ACC112 (cell line): ENCODE measurements around the gene RAD9B.

ENCODE experiments used
- H2AFZ ChIP-seq: fragments of 200-600 bp; sonication (generic); one replicate; pipeline ENCODE4 v1.6.0; 2017; ENCODE audit warnings: antibody characterized with exemption, low read length; ENCODE audit not compliant: unreplicated experiment
- H3K27ac ChIP-seq: fragments of 200-600 bp; sonication (generic); 2 replicates; pipeline ENCODE4 v1.5.1; 2014; ENCODE audit warnings: low read depth, mild to moderate bottlenecking, antibody characterized with exemption, low read length, moderate library complexity
- H3K27me3 ChIP-seq: fragments of 200-600 bp; sonication (generic); 2 replicates; pipeline ENCODE4 v1.6.1; 2014; ENCODE audit warnings: mild to moderate bottlenecking, antibody characterized with exemption, low read length, moderate library complexity, mixed read lengths; ENCODE audit not compliant: insufficient read depth
- H3K36me3 ChIP-seq: fragments of 200-600 bp; sonication (generic); 2 replicates; pipeline ENCODE4 v1.6.1; 2016; ENCODE audit warnings: mild to moderate bottlenecking, antibody characterized with exemption, low read length, moderate library complexity, mixed read lengths; ENCODE audit not compliant: insufficient read depth
- H3K4me1 ChIP-seq: fragments of 200-600 bp; sonication (generic); one replicate; pipeline ENCODE4 v1.6.1; 2016; ENCODE audit warnings: low read length, mixed read lengths; ENCODE audit not compliant: insufficient read depth, unreplicated experiment, control insufficient read depth
- H3K4me3 ChIP-seq: fragments of 200-600 bp; sonication (generic); 2 replicates; pipeline ENCODE4 v1.5.1; 2014; ENCODE audit warnings: mild to moderate bottlenecking, low read depth, low read length
- H3K79me2 ChIP-seq: fragments of 200-600 bp; sonication (generic); one replicate; pipeline ENCODE4 v1.6.0; 2016; ENCODE audit warnings: low read length; ENCODE audit not compliant: control insufficient read depth, unreplicated experiment, insufficient read depth

RAD9B gene

DNA sequence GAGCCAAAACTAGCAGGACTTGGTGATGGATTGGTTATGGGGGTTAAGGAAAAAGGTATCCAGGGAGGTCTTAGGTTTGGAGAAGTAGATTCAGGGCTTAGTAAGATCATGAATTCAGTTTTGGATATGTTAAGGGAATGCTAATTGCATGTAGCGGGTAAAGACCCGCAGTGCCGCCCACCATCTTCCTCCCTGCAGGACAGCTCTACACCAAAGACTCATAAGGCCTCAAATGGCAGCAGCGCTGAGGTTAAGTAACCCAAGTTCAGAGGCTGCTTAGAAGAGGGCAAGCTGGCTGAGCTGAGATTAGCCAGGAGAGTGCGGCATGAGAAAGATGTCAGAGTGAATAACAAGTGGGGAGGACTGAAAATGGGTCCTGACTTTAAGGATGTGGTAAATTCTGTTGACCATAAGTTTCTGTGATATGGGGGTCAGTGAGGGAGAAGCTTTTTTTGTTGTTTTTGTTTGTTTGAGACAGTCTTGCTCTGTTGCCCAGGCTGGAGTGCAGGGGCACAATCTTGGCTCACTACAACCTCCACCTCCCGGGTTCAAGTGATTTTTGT is 26.2 kb downstream of the RAD9B start:
- no peaks in the 10 kb centered on the region for H3K36me3 ChIP-seq
- H3K27me3 ChIP-seq: no peaks in the 10 kb centered on the region
- no peak overlapping the region for H3K27ac ChIP-seq
- H3K4me1 ChIP-seq: peaks cover 11% of the 10 kb centered on the region
- H3K4me3 ChIP-seq: no peak overlapping the region
- peaks cover 3% of the 10 kb centered on the region for H3K79me2 ChIP-seq
- H2AFZ ChIP-seq: no peak overlapping the region

DNA sequence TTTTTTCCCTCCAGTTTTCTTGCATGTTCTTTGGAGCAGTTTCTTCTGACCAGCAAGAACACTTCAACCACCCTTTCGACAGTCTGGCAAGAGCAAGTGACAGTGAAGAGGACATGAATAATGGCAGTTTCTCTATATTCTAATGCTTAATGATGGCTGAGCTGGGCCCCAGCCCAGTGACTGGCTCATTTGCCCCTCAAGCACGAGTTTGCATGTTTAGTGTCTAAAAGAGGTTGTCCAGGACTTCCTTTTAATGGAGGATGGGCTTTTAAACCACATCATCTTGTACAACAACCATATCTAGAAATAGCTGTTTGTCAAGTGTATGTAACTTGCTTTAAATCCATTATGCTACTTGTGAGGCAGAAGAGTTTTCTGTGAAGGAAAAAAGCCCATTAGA is 28.4 kb downstream of the RAD9B start:
- Histone ChIP-seq H3K4me1 (peaks cover 14% of the 10 kb centered on the region), H2AFZ (no peak overlapping the region), H3K79me2 (peaks cover 10% of the 10 kb centered on the region), H3K4me3 (no peak overlapping the region), H3K27me3 (no peaks in the 10 kb centered on the region), H3K36me3 (no peaks in the 10 kb centered on the region), H3K27ac (no peak overlapping the region)

DNA sequence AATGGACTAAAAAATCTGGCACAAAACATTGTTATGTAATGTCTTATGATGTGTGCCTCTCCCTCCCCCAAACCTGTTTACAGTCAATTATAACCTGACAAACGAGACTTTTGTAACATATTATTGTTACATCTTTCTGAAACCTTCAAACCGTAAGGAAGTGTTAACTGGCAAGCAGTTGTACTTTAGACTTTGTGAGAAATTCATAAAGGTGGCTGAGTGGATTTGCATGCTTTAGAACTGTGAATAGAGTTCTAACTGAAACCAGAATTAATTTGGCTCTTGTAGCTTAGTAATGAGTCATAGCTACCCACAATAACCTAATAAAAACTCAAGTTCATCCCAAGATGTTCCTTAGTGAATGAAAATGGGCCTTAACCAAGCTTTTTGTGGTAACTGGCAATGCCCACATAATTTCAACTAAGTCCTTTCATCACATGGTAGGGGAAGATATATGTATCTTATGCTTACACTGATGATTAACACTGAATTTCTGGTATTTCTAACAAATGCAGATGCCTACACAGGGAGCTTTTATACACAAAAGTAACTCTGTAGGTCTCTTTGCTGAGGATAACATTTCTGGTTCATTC is 29.7 kb downstream of the RAD9B start:
- no peak overlapping the region for H3K4me3 ChIP-seq
- H3K27ac ChIP-seq: no peak overlapping the region
- H2AFZ ChIP-seq: no peak overlapping the region
- peaks cover 10% of the 10 kb centered on the region for H3K79me2 ChIP-seq
- peaks cover 14% of the 10 kb centered on the region for H3K4me1 ChIP-seq
- no peaks in the 10 kb centered on the region for H3K27me3 ChIP-seq
- peaks cover 7% of the 10 kb centered on the region for H3K36me3 ChIP-seq

DNA sequence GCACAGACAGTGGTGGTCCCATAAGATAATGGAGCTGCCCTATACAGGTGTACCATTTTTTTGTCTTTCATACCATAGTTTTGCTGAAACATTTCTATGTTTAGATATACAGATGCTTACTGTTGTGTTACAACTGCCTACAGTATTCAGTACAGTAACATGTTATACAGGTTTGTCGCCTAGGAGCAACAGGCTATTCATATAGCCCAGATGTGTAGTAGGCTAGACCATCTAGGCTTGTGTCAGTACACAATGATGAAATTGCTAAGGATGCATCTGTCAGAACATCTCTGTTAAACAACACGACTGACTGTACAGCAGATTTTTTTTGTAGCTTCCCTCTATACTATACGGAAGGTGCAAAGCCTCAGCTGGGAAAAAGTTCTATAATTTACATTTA is 30.5 kb downstream of the RAD9B start:
- Histone ChIP-seq H3K79me2 (peaks cover 10% of the 10 kb centered on the region), H3K27ac (no peak overlapping the region), H3K27me3 (no peaks in the 10 kb centered on the region), H3K4me3 (no peak overlapping the region), H2AFZ (no peak overlapping the region), H3K4me1 (peaks cover 14% of the 10 kb centered on the region), H3K36me3 (peaks cover 12% of the 10 kb centered on the region)

DNA sequence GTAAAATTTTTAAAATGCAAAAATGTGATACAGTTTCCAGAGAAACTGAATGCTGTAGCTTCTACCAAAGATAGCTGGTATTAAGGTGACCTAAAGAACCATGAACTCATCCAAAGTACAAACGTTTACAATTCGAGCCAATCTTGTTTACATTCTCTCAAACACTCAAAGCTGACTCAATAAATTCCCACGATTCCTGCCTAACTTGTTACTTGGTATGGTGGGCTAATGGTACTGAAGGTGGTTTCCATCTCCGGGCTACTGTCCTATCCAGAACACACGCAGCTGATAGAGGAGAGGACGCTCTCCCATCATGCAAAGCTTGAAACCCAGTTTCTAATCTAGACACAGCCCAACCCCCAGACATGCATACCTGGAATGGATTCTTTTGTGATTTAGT is 31.5 kb downstream of the RAD9B start:
- H3K36me3 ChIP-seq: peaks cover 12% of the 10 kb centered on the region
- H3K4me1 ChIP-seq: peaks cover 14% of the 10 kb centered on the region
- no peaks in the 10 kb centered on the region for H3K27me3 ChIP-seq
- H3K4me3 ChIP-seq: no peak overlapping the region
- H3K27ac ChIP-seq: no peak overlapping the region
- H2AFZ ChIP-seq: no peak overlapping the region
- H3K79me2 ChIP-seq: peaks cover 10% of the 10 kb centered on the region

DNA sequence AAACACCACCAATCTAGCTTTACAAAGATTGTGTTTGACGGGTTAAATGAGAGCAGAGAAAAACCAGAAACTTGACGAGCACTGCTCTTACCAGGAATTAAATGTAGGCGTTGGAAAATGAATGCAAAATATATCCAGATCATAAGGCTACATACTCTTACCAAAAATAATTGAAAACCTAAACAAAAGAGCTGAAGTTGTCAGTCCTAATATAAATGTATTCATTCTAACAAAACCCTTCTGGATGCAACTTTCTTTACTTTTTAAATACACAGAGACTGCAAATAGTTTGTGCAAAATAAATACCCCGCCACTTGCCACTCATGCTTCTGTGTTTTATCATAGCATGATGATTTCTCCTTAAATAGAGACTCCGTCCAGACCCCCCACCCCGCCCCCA is 32.7 kb downstream of the RAD9B start:
- Histone ChIP-seq H3K79me2 (peaks cover 10% of the 10 kb centered on the region), H3K27me3 (no peaks in the 10 kb centered on the region), H2AFZ (no peak overlapping the region), H3K4me1 (peaks cover 14% of the 10 kb centered on the region), H3K36me3 (peaks cover 19% of the 10 kb centered on the region), H3K27ac (no peak overlapping the region), H3K4me3 (no peak overlapping the region)

DNA sequence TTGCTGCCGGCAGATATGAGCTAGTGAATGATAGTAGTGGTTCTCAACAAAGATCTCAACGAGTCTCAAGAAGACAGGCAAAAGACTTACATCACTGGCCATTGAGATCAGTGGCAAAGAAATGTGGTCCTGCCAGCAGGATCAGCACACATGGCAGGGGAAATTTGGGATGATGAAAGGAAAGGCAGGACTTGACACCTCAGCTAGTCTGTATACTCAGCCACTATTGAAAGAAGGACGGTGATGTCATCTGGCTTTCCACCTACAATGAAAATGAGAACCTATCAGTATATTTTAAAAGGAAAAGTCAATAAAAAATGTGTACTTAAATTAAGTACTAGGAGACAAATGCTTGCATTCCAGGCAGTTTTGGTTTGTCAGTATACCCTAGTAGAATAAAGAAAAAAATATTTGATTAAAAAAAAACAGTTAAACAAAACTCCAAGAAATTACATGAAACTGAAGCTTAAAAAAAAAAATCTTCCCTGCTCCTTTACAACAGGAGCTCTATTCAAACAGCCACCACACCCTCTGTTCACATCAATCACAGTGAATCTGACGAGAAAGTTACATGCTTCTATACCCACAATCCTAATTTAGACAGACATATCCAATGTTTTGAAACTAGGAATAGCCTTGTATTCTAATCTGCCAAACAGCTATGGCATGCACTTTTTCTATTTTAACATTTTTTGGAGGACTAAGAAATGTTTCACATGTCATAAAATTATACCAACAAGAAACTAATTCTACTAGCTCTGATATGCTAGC is 34.9 kb downstream of the RAD9B start:
- H3K79me2 ChIP-seq: peaks cover 10% of the 10 kb centered on the region
- no peak overlapping the region for H2AFZ ChIP-seq
- no peak overlapping the region for H3K4me3 ChIP-seq
- H3K27me3 ChIP-seq: no peaks in the 10 kb centered on the region
- no peak overlapping the region for H3K27ac ChIP-seq
- peaks cover 8% of the 10 kb centered on the region for H3K4me1 ChIP-seq
- peaks cover 19% of the 10 kb centered on the region for H3K36me3 ChIP-seq

DNA sequence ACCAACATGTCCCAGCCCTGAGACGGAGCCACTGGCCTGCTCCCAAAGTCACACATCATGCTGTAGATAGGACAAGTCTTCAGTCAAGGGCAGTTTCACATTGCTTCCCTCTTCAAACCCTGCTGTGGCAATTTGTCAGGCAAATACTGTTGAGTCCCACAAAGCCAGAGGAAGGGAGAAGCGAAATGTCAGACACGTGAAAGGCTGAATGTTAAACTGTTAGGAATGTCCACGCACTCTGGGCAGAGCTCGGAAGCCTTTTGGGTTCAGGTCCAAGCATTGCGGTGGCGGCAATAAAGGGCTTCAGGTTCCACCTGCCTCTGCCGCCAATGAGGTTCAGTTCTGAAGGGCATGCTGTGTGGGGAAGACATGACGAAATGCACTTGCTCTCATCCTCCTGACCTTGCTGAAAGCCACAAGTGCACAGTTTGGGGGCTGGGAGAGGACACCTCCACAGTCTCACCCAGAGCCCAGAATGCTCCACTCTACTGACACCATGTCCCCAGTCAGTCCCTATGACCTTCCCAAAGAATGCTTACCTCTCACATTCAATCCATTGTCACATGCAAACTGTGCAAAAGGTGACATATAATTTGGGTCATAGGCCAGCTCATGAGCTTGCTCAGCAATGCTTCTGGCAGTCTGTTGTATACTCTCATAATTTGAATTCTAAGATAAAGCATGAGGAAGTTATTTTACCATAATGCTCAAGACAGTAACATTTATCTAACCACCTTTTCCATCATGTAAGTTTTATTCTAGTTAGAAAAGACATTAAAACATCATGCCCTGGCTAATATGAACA is 35.7 kb downstream of the RAD9B start:
- Histone ChIP-seq H3K36me3 (peaks cover 19% of the 10 kb centered on the region), H3K27me3 (no peaks in the 10 kb centered on the region), H2AFZ (no peak overlapping the region), H3K4me3 (no peak overlapping the region), H3K4me1 (peaks cover 5% of the 10 kb centered on the region), H3K27ac (no peak overlapping the region), H3K79me2 (peaks cover 11% of the 10 kb centered on the region)

DNA sequence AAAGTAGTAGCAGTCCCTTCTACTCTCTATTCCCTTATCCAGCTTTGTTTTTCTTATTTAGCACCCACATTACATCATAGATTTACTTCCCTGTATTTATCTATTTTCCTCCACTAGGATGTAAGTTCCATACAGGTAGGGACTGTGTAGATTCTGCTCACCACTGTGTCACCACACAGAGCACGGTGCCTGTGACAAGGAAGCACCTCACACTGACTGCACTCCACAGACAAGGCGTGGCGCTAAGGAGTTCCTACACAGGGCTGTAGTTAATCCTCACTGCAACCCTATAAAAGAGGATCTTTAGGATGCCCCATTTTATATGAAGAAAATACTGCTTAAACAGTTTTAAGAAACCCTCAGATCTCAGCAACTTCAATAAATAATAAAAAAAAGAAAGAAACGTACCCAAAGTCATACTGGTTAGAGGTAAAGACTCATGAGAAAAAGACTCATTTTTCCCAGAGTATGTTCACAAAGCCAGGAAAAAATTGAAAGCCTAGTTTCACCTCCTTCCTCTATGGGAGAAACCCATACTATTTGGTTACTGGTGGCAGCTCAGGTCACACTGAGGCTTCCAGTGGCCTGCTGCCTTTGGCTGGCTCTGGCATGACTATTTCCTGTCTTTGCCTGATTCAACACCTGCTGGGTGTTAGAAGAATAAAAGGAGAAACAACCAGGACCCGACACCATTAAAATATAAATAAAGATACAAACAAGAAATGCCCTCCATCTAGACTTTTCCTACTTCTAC is 36.9 kb downstream of the RAD9B start:
- Histone ChIP-seq H3K4me1 (peaks cover 15% of the 10 kb centered on the region), H3K4me3 (no peak overlapping the region), H3K27ac (no peak overlapping the region), H2AFZ (no peak overlapping the region), H3K79me2 (peaks cover 11% of the 10 kb centered on the region), H3K27me3 (no peaks in the 10 kb centered on the region), H3K36me3 (peaks cover 19% of the 10 kb centered on the region)

DNA sequence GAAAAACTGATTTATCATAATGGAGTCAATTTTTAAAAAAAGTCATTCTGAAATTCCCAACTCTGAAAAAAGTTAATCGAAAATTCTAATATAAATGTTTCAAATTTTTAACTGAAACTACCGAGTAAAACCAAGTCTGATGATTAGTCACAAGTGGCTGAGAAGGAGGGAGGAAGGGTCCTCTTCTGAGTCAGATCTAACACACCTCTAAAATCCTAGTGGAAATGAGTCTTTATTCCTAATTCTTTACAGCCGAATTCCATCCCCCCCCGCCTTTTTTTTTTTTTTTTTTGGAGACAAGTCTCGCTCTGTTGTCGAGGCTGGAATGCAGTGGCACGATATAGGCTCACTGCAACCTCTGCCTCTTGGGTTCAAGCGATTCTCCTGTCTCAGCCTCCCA is 37.9 kb downstream of the RAD9B start:
- Histone ChIP-seq H3K4me1 (peaks cover 24% of the 10 kb centered on the region), H3K79me2 (peaks cover 7% of the 10 kb centered on the region), H3K36me3 (peaks cover 19% of the 10 kb centered on the region), H2AFZ (no peak overlapping the region), H3K27ac (no peak overlapping the region), H3K4me3 (no peak overlapping the region), H3K27me3 (no peaks in the 10 kb centered on the region)
